Measurements from ENCODE around the gene ASPRV1. TPM values are rescaled to one million over a fixed set of nuclear protein-coding genes. Genes with fewer than 3 reads are reported as not detected.
A peak's percentile ranks its signal among the peaks of the same experiment; 100 is the strongest.

The ASPRV1 gene
- polyA plus RNA-seq, 1 experiment, result 0.29 TPM

- CTCF ChIA-PET, result interaction anchor here (0.6 to 1.9 kb wide), 3 partner anchors 8 to 24 kb away, joined by 3 to 5 read pairs (median 3); no protein-coding TSS in a partner anchor
- H3K4me3 ChIP-seq (ENCODE audit: low read depth, low read length), result no peak overlapping the region
- H3K27me3 ChIP-seq (ENCODE audit: control insufficient read depth, insufficient read depth, low read length), result no peaks in the 10 kb centered on the region
- peaks cover 2% of the 10 kb centered on the region; the same call in 1 of the 2 replicates for H3K36me3 ChIP-seq (ENCODE audit: control insufficient read depth, insufficient read depth, low read length)
- TF ChIP-seq, protein P1, sequence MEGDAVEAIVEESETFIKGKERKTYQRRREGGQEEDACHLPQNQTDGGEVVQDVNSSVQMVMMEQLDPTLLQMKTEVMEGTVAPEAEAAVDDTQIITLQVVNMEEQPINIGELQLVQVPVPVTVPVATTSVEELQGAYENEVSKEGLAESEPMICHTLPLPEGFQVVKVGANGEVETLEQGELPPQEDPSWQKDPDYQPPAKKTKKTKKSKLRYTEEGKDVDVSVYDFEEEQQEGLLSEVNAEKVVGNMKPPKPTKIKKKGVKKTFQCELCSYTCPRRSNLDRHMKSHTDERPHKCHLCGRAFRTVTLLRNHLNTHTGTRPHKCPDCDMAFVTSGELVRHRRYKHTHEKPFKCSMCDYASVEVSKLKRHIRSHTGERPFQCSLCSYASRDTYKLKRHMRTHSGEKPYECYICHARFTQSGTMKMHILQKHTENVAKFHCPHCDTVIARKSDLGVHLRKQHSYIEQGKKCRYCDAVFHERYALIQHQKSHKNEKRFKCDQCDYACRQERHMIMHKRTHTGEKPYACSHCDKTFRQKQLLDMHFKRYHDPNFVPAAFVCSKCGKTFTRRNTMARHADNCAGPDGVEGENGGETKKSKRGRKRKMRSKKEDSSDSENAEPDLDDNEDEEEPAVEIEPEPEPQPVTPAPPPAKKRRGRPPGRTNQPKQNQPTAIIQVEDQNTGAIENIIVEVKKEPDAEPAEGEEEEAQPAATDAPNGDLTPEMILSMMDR (IDR thresholded peaks at IDR 0.05; ENCODE audit: insufficient read depth, low read depth, low read length), result no peak
- POLR2A ChIA-PET, result no interaction called here
- DNase-seq (ENCODE audit: low read depth), result no peak
Measured at GRCh38 chr2:69947325-69947931, 14.0 kb downstream of the ASPRV1 start.

DNA sequence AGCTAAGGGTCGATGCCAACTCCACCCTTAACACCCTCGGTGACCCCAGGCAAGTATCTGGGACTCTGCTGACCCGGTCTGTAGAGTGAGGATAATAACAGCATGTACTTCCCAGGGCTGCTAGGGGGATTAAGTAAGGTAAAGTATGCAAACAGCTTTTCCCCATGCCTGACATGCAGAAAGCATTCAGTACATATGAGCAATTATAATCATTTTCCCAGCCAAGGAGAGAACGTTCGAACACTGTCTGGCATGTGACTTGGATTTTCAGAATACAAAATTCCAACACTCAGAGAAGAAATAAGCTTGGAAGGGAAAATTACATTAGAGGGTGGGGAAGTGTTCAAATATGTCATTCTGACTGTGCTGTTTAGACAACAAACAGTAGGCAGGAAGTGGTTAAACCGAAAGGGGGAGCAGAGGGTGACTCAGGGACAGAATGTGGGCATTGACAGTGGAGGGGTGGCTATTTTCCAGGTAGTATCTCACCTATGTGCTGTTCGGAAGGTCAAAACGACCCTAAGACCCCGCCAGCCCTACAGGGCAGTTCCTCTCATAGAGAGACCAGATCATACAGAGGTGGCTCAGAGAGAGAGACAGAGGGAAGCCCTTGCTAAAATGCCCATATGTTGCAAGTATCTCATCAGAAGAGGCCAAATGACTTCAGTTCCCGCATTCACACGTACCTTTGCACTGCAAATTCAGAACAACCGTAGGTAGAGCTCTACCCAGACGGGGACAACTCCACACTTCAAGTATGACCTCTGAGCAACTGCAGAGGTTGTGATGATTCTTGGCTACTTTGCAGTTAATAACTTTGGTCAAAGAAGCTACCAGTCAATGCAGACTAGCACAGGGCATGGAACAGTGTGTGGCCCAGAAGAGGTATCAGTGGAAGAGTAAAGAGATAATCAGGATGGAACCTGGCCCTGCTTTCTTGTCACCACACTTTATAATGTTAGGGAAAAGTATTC, 14.8 kb downstream of the ASPRV1 start:
- Histone ChIP-seq H3K36me3 (ENCODE audit: control insufficient read depth, insufficient read depth, low read length) (peaks cover 2% of the 10 kb centered on the region), H3K4me3 (ENCODE audit: low read depth, low read length) (no peak overlapping the region), H3K27me3 (ENCODE audit: control insufficient read depth, insufficient read depth, low read length) (no peaks in the 10 kb centered on the region)
- CTCF ChIA-PET, result interaction anchor here (0.6 to 1.9 kb wide), 3 partner anchors 9 to 25 kb away, joined by 3 to 5 read pairs (median 3); no protein-coding TSS in a partner anchor
- POLR2A ChIA-PET, result no interaction called here
- peak; percentile 22 for DNase-seq (ENCODE audit: low read depth)
- TF ChIP-seq, protein P1 (IDR thresholded peaks at IDR 0.05; ENCODE audit: insufficient read depth, low read depth, low read length), result no peak

- Histone ChIP-seq H3K27me3 (ENCODE audit: control insufficient read depth, insufficient read depth, low read length) (no peaks in the 10 kb centered on the region), H3K36me3 (ENCODE audit: control insufficient read depth, insufficient read depth, low read length) (peaks cover 2% of the 10 kb centered on the region), H3K4me3 (ENCODE audit: low read depth, low read length) (no peak overlapping the region)
- POLR2A ChIA-PET, result no interaction called here
- TF ChIP-seq, protein P1 (IDR thresholded peaks at IDR 0.05; ENCODE audit: insufficient read depth, low read depth, low read length), result no peak
- CTCF ChIA-PET, result interaction anchor here (1.9 kb wide), 1 partner anchor 9 kb away, joined by 5 read pairs; no protein-coding TSS in a partner anchor
- no peak for DNase-seq (ENCODE audit: low read depth)
Measured at GRCh38 chr2:69945941-69946340, 15.5 kb downstream of the ASPRV1 start.

DNA sequence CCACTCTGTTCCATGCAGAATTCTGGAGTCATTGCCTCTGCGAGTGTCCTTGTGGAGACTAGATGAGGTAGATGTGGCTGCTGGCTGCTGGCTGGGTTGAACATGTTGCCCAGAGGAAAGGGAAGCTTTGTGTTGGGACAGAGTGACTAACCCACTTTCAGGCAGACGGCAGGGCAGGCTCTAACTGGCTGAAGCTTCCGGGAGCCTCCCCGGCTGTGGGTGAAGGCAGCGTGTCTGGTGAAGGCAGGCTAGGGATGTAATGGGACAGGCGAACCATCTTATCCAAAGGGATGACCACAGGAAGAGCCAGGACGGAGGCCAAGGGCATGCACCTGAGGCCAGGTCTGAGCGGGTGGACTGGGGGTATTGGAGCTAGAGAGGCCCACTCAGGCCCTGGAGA, 16.0 kb downstream of the ASPRV1 start:
- CTCF ChIA-PET, result interaction anchor here (1.9 kb wide), 1 partner anchor 10 kb away, joined by 5 read pairs; no protein-coding TSS in a partner anchor
- TF ChIP-seq, protein P1 (IDR thresholded peaks at IDR 0.05; ENCODE audit: insufficient read depth, low read depth, low read length), result no peak
- no peak overlapping the region for H3K4me3 ChIP-seq (ENCODE audit: low read depth, low read length)
- no peaks in the 10 kb centered on the region for H3K27me3 ChIP-seq (ENCODE audit: control insufficient read depth, insufficient read depth, low read length)
- H3K36me3 ChIP-seq (ENCODE audit: control insufficient read depth, insufficient read depth, low read length), result peaks cover 4% of the 10 kb centered on the region
- DNase-seq (ENCODE audit: low read depth), result no peak
- POLR2A ChIA-PET, result no interaction called here

DNA sequence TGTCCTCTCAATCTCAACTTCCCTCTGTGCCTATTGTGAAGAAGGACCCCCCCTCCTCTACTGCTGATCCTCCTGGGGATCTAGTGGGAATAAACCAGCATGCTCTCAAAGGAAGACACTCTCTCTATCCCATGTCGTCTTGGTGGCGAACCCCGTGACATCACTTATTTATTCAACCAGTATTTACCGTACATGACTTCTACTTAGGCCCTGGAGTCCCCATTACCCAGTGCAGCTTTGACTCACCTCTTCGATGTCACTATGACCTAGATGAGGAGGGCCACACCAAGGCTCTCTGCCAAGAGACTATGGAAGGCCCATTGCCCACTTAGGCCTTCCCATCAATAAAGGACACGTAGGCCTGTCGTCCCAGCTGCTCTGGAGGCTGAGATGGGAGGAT, 16.7 kb downstream of the ASPRV1 start:
- CTCF ChIA-PET, result no interaction called here

More for the DNA sequence above, 16.7 kb downstream of the ASPRV1 start:
- H3K27me3 ChIP-seq (ENCODE audit: control insufficient read depth, insufficient read depth, low read length), result no peaks in the 10 kb centered on the region
- TF ChIP-seq, protein P1 (IDR thresholded peaks at IDR 0.05; ENCODE audit: insufficient read depth, low read depth, low read length), result no peak
- H3K36me3 ChIP-seq (ENCODE audit: control insufficient read depth, insufficient read depth, low read length), result peaks cover 4% of the 10 kb centered on the region
- H3K4me3 ChIP-seq (ENCODE audit: low read depth, low read length), result no peak overlapping the region
- no peak for DNase-seq (ENCODE audit: low read depth)
- POLR2A ChIA-PET, result no interaction called here

All from BJ (cell line).